Measurements from ENCODE around the gene NRROS.
"Not testable (repeated sequence)": the region's sequence is repeated elsewhere in the genome, so short reads cannot be mapped to it uniquely, and the experiment has no call there.

Gene NRROS

GRCh38 chr3:196609805-196610515 lies 29.5 kb upstream of the NRROS start:
- Histone ChIP-seq H3K9ac (ENCODE audit: low read depth, low read length) (no peak overlapping the region), H3K27ac (ENCODE audit: low read depth, low read length) (no peak overlapping the region)

GRCh38 chr3:196611761-196612483 lies 27.6 kb upstream of the NRROS start:
- H3K9me3 ChIP-seq (ENCODE audit: control insufficient read depth, insufficient read depth, low read length), result no peaks in the 10 kb centered on the region
- no peaks in the 10 kb centered on the region for H3K27me3 ChIP-seq (ENCODE audit: control insufficient read depth, insufficient read depth, low read length)
- no peaks in the 10 kb centered on the region for H3K36me3 ChIP-seq (ENCODE audit: control insufficient read depth, insufficient read depth, low read length)
- no peak overlapping the region for H3K4me3 ChIP-seq (ENCODE audit: low read depth, low read length)
- no peak overlapping the region for H3K9ac ChIP-seq (ENCODE audit: low read depth, low read length)
- H3K4me1 ChIP-seq (ENCODE audit: control insufficient read depth, insufficient read depth, low read length), result peaks cover 5% of the 10 kb centered on the region; the same call in 1 of the 2 replicates
- no peak overlapping the region for H3K27ac ChIP-seq (ENCODE audit: low read depth, low read length)

More at GRCh38 chr3:196609805-196610515, 29.5 kb upstream of the NRROS start:
- Histone ChIP-seq H3K9me3 (ENCODE audit: control insufficient read depth, insufficient read depth, low read length) (no peaks in the 10 kb centered on the region), H3K36me3 (ENCODE audit: control insufficient read depth, insufficient read depth, low read length) (no peaks in the 10 kb centered on the region), H3K4me1 (ENCODE audit: control insufficient read depth, insufficient read depth, low read length) (peaks cover 5% of the 10 kb centered on the region; the same call in 1 of the 2 replicates), H3K27me3 (ENCODE audit: control insufficient read depth, insufficient read depth, low read length) (no peaks in the 10 kb centered on the region), H3K4me3 (ENCODE audit: low read depth, low read length) (no peak overlapping the region)

- H3K4me3 ChIP-seq (ENCODE audit: low read depth, low read length); H3K9ac ChIP-seq (ENCODE audit: low read depth, low read length); H3K9me3 ChIP-seq (ENCODE audit: control insufficient read depth, insufficient read depth, low read length); H3K27me3 ChIP-seq (ENCODE audit: control insufficient read depth, insufficient read depth, low read length); H3K27ac ChIP-seq (ENCODE audit: low read depth, low read length); H3K36me3 ChIP-seq (ENCODE audit: control insufficient read depth, insufficient read depth, low read length): not testable (repeated sequence)
- H3K4me1 ChIP-seq (ENCODE audit: control insufficient read depth, insufficient read depth, low read length), result peaks cover 12% of the 10 kb centered on the region
Measured at GRCh38 chr3:196615234-196615633, 24.3 kb upstream of the NRROS start.

GRCh38 chr3:196617256-196617655 lies 22.2 kb upstream of the NRROS start:
- no peaks in the 10 kb centered on the region for H3K27me3 ChIP-seq (ENCODE audit: control insufficient read depth, insufficient read depth, low read length)
- H3K36me3 ChIP-seq (ENCODE audit: control insufficient read depth, insufficient read depth, low read length), result no peaks in the 10 kb centered on the region
- H3K4me1 ChIP-seq (ENCODE audit: control insufficient read depth, insufficient read depth, low read length), result peaks cover 15% of the 10 kb centered on the region
- no peak overlapping the region for H3K27ac ChIP-seq (ENCODE audit: low read depth, low read length)
- no peaks in the 10 kb centered on the region for H3K9me3 ChIP-seq (ENCODE audit: control insufficient read depth, insufficient read depth, low read length)
- no peak overlapping the region for H3K4me3 ChIP-seq (ENCODE audit: low read depth, low read length)
- H3K9ac ChIP-seq (ENCODE audit: low read depth, low read length), result no peak overlapping the region

- Histone ChIP-seq H3K9me3 (ENCODE audit: control insufficient read depth, insufficient read depth, low read length) (no peaks in the 10 kb centered on the region), H3K36me3 (ENCODE audit: control insufficient read depth, insufficient read depth, low read length) (no peaks in the 10 kb centered on the region), H3K27me3 (ENCODE audit: control insufficient read depth, insufficient read depth, low read length) (no peaks in the 10 kb centered on the region), H3K27ac (ENCODE audit: low read depth, low read length) (peak overlapping the region; percentile 87), H3K9ac (ENCODE audit: low read depth, low read length) (no peak overlapping the region), H3K4me3 (ENCODE audit: low read depth, low read length) (no peak overlapping the region), H3K4me1 (ENCODE audit: control insufficient read depth, insufficient read depth, low read length) (peaks cover 15% of the 10 kb centered on the region)
Measured at GRCh38 chr3:196619223-196619622, 20.3 kb upstream of the NRROS start.

- H3K9ac ChIP-seq (ENCODE audit: low read depth, low read length); H3K36me3 ChIP-seq (ENCODE audit: control insufficient read depth, insufficient read depth, low read length); H3K9me3 ChIP-seq (ENCODE audit: control insufficient read depth, insufficient read depth, low read length); H3K4me3 ChIP-seq (ENCODE audit: low read depth, low read length); H3K27me3 ChIP-seq (ENCODE audit: control insufficient read depth, insufficient read depth, low read length): not testable (repeated sequence)
- Histone ChIP-seq H3K27ac (ENCODE audit: low read depth, low read length) (peak overlapping the region; percentile 87), H3K4me1 (ENCODE audit: control insufficient read depth, insufficient read depth, low read length) (peaks cover 15% of the 10 kb centered on the region)
Measured at GRCh38 chr3:196619627-196620026, 19.9 kb upstream of the NRROS start.

GRCh38 chr3:196620161-196620604 lies 19.3 kb upstream of the NRROS start:
- Histone ChIP-seq H3K27me3 (ENCODE audit: control insufficient read depth, insufficient read depth, low read length) (no peaks in the 10 kb centered on the region), H3K4me1 (ENCODE audit: control insufficient read depth, insufficient read depth, low read length) (peaks cover 15% of the 10 kb centered on the region), H3K36me3 (ENCODE audit: control insufficient read depth, insufficient read depth, low read length) (no peaks in the 10 kb centered on the region), H3K27ac (ENCODE audit: low read depth, low read length) (peak overlapping the region; percentile 51), H3K4me3 (ENCODE audit: low read depth, low read length) (no peak overlapping the region), H3K9me3 (ENCODE audit: control insufficient read depth, insufficient read depth, low read length) (no peaks in the 10 kb centered on the region), H3K9ac (ENCODE audit: low read depth, low read length) (no peak overlapping the region)

- no peak overlapping the region for H3K9ac ChIP-seq (ENCODE audit: low read depth, low read length)
- H3K27me3 ChIP-seq (ENCODE audit: control insufficient read depth, insufficient read depth, low read length), result no peaks in the 10 kb centered on the region
- H3K4me3 ChIP-seq (ENCODE audit: low read depth, low read length), result no peak overlapping the region
- H3K4me1 ChIP-seq (ENCODE audit: control insufficient read depth, insufficient read depth, low read length), result peaks cover 15% of the 10 kb centered on the region
- H3K36me3 ChIP-seq (ENCODE audit: control insufficient read depth, insufficient read depth, low read length), result no peaks in the 10 kb centered on the region
- no peaks in the 10 kb centered on the region for H3K9me3 ChIP-seq (ENCODE audit: control insufficient read depth, insufficient read depth, low read length)
- peak overlapping the region; percentile 51 for H3K27ac ChIP-seq (ENCODE audit: low read depth, low read length)
Measured at GRCh38 chr3:196620684-196621083, 18.8 kb upstream of the NRROS start.

- Histone ChIP-seq H3K4me3 (ENCODE audit: low read depth, low read length) (no peak overlapping the region), H3K9ac (ENCODE audit: low read depth, low read length) (no peak overlapping the region), H3K27ac (ENCODE audit: low read depth, low read length) (no peak overlapping the region), H3K36me3 (ENCODE audit: control insufficient read depth, insufficient read depth, low read length) (no peaks in the 10 kb centered on the region), H3K27me3 (ENCODE audit: control insufficient read depth, insufficient read depth, low read length) (no peaks in the 10 kb centered on the region), H3K4me1 (ENCODE audit: control insufficient read depth, insufficient read depth, low read length) (peaks cover 15% of the 10 kb centered on the region), H3K9me3 (ENCODE audit: control insufficient read depth, insufficient read depth, low read length) (no peaks in the 10 kb centered on the region)
Measured at GRCh38 chr3:196621611-196622010, 17.9 kb upstream of the NRROS start.

- Histone ChIP-seq H3K27ac (ENCODE audit: low read depth, low read length) (no peak overlapping the region), H3K9ac (ENCODE audit: low read depth, low read length) (no peak overlapping the region), H3K9me3 (ENCODE audit: control insufficient read depth, insufficient read depth, low read length) (no peaks in the 10 kb centered on the region), H3K4me1 (ENCODE audit: control insufficient read depth, insufficient read depth, low read length) (peaks cover 10% of the 10 kb centered on the region), H3K27me3 (ENCODE audit: control insufficient read depth, insufficient read depth, low read length) (no peaks in the 10 kb centered on the region), H3K4me3 (ENCODE audit: low read depth, low read length) (no peak overlapping the region), H3K36me3 (ENCODE audit: control insufficient read depth, insufficient read depth, low read length) (no peaks in the 10 kb centered on the region)
Measured at GRCh38 chr3:196624067-196624790, 15.3 kb upstream of the NRROS start.

GRCh38 chr3:196624907-196625306 lies 14.6 kb upstream of the NRROS start:
- H3K4me1 ChIP-seq (ENCODE audit: control insufficient read depth, insufficient read depth, low read length), result 0 out of 2 replicates have a peak, but pooled peaks cover 6% of the 10 kb centered on the region
- no peaks in the 10 kb centered on the region for H3K9me3 ChIP-seq (ENCODE audit: control insufficient read depth, insufficient read depth, low read length)
- H3K4me3 ChIP-seq (ENCODE audit: low read depth, low read length), result no peak overlapping the region
- no peak overlapping the region for H3K9ac ChIP-seq (ENCODE audit: low read depth, low read length)
- H3K27me3 ChIP-seq (ENCODE audit: control insufficient read depth, insufficient read depth, low read length), result no peaks in the 10 kb centered on the region
- H3K27ac ChIP-seq (ENCODE audit: low read depth, low read length), result no peak overlapping the region
- no peaks in the 10 kb centered on the region for H3K36me3 ChIP-seq (ENCODE audit: control insufficient read depth, insufficient read depth, low read length)
